Ammon's horn (tissue), 1 donor: ENCODE data around the gene CTNND2.
A peak's percentile ranks its signal among the peaks of the same experiment; 100 is the strongest.

Source experiments
- DNase-seq: peaks from one replicate; pipeline ENCODE4 v3.0.0-alpha.2; 2016; ENCODE audit warnings: low spot score

Gene CTNND2

DNA sequence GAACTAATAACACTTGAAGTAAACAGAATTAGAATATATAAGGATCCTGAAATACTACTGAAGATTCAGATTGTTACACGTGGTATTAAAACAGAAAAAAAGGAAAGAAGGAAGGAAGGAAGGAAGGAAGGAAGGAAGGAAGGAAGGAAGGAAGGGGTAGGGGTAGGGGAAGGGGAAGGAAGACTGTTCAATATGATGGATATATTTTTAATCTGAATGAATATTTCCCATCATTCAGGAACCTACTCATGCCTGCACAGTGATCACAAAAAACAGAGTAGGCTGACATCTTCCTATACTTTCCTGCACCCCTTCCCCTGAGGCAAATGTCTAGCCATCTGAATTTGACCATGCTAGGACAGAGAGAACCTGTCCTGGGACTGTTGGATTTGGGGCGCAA is 133.9 kb downstream of the CTNND2 start:
- DNase-seq: no peak

DNA sequence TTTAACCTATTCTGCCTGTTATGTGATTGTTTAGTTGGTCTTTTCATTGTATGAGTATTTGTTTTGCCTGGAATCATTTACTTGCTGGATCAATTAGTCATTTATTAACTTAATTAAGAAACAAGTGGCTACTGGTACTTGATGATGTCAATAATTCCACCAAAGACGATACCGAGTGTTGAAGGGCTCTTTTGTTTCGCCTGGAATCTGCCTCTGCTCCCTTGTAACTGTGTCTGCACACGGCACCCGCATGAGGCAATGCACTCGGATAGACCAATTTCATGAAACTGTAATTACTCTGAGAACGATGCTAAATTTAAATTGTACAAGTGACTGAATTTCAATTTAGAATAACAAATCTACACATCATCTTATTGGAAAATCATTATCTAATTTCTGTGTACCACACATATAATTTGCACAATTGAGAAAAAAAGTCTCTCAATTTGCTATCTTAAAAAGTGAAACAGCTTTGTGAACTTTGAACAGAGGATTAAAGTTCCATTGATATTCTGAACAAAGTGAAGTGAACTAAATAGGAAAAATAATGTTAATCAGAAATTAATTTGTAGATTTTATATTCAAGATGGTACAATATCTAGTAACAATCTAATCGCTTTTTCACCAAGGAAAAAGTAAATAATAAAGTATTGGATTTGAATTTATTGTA is 143.2 kb downstream of the CTNND2 start:
- DNase-seq: peak; percentile 16

DNA sequence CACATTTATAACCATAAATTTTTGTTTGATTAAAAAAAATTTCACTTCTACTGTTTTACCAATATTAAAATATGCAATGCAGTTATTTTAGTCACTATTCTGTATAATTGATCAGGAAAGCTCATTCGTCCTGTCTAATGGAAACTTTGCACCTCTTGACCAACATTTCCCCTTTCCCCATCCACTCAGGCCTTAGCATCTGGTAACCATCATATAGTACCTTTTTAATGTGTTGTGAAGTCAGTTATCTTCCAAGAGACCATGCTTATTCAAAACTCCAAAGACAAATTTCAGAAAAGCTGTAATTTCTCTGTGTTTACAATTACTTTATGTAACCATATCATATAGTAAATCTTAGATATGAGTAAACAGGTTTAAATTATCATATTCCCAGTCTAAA is 145.9 kb downstream of the CTNND2 start:
- no peak for DNase-seq

DNA sequence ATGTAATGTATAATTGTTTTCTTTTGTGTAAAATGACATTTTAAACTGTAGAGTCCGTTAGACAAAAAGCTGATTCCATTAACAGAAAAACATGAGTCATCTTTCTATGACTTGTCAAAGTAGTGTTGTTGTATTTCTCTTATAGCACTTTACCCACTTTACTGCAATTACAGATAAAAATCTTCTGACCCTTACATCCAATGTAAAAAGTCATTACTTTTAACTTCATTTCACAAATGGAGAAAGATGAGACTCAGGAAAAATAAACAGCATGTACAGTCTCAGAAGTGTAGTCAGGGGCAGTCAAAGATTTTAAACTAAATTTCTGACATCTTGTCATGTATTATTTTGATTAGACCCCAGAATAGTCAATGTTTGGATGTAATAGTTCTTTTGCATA is 146.6 kb downstream of the CTNND2 start:
- DNase-seq: no peak

DNA sequence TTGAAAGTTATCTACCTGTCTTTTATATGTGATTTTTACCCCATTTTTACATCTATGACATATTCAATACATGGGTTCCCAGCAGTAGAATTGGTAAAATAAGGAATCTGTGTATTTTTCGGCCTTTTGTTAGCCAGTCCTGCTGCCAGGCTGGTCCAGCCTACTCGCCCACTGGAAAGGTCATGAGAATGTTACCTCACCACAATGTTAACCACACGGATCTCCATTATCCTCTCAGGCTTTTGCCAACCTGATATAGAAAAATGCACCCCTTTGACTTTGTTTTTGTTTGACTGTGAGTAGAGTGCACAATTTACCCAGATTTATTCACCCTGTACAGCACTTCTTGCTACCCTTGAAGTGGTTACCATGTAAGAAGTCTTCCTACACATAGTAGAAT is 167.2 kb downstream of the CTNND2 start:
- DNase-seq: no peak

DNA sequence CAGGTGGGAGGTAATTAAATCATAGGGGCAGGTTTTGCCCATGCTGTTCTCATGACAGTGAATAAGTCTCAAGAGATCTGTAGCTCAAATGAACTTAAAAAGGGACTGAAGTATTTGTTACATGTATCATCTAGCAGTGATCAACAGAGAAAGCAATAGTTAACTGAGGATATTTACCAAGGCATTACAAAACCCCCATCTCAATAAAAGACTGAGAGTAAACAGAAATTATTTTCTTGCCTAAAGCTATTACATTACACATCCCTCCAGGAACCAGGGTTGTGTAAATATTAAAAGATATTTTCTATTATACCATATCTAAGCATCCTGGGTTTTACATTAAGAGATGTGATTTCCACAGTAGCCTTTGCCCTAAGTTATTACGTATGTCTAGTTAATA is 169.9 kb downstream of the CTNND2 start:
- DNase-seq: no peak

DNA sequence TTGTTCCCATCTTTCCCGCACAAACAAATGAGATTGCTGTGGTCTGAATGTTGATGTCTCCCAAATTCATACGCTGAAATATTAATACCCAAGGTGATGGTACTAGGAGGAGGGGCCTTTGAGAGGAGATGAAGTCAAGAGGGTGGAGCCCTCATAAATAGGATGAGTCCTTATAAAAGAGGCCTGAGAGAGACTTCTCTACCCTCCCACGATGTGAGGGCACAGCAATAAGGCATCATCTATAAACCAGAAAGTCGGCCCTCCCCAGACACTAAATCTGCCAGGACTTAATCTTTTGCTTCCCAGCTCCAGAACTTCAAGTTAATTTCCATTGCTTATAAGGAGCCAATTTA is 170.4 kb downstream of the CTNND2 start:
- no peak for DNase-seq

DNA sequence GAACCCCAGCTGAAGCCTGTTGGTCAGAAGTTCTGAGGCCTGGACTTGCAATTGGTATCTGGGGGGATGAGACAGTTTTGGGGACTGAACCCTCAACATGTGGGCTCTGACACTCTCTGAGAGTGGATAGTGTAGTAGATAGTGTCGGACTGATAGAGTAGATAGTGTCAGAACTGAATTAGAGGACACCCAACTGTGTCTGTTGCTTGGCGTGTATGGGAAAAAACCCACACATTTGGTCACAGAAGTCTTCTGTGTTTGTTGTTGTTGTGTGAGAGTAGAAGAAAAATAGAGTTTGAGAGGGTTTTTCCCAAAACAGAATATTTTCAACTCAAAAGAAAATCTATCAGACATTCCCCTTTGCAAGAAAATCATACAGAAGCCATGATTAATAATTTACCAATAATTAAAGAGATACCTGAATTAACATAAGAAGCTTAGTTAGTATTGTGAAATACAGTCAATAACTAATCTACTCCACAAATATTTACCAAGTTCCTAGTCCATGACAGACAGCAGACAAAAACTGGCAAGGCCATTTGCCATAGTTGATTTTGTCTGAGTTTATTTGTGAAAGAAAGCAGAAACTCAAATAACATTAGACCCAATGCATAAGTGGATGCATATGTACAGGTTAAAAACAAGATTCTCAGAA is 170.9 kb downstream of the CTNND2 start:
- no peak for DNase-seq

DNA sequence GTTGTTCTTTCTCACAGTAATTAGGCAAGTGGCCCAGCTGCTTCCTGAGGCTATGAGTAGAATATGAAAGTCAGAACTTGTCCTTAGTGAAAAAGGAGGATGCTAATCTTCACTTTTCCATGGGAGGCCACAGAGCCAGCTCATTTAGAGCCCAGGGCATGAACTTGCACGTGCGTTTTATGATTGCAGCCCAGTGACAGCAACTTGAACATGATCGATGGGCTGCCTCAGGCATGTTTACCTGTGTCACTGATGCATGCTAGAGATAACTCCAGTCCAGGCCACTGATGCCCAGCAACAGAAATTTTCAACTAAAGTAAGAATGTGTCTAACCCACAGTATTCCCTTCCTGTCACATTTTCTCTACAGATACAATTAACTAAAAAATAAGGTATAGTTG is 179.3 kb downstream of the CTNND2 start:
- no peak for DNase-seq

DNA sequence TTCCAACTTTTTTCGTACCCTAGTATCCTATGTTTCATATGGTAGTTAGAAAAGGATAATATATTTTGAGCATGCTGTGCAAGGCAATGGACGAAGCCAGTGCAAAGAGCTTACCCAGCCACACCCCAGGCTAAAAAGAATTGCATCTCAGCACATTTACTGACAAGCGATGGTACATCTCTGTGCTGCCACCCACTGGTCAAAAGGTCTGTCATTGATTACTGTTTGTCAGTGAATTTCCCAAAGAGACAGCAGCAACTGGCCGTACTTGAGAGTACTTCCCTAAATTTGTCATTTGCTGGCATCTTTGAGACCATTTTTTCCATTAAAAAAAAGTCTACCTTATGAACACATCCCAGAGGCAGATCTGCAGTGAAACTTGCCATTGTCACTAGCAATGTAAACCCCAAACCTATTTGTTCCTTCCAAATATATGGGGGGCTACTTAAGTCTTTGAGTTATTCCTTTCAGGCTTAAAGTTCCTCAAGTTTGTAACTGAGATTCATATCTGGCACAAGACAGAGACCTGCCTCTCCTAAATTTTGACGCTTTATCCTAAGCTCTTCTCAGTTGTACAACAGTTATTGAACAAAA is 184.3 kb downstream of the CTNND2 start:
- DNase-seq: peak; percentile 91

DNA sequence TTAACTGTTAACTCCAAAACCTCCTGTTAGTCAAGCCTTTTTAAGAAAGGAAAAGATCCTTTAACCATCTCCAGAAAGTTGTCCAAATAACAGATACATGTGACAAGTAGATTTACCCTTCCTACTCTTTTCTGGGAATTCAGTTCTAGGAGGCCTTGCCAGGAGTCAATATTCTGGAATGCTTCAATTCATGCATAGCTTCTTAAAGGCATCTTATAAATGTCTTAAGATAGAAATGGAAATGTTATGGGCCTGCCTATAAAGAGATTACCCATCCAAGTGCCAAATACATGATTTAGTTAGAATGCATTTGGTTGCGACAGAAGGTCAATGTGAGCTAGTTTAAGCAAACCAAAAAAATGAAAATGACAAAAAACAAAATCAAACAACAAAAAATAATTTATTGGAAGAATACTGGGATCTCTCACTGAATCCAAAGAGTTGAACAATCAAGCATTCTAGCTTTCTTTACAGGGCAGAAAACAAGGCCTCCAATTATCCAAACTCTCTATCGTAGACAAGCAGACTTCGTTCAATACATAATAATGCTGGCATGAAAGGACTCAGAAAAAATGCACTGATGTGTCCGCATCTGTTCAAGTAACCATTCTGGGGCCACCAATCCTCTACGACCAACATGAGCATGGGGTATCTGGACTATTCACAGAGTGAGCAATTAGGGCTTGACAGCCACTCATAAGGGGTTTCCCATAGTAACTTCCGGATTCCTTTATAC is 188.6 kb downstream of the CTNND2 start:
- DNase-seq: no peak

DNA sequence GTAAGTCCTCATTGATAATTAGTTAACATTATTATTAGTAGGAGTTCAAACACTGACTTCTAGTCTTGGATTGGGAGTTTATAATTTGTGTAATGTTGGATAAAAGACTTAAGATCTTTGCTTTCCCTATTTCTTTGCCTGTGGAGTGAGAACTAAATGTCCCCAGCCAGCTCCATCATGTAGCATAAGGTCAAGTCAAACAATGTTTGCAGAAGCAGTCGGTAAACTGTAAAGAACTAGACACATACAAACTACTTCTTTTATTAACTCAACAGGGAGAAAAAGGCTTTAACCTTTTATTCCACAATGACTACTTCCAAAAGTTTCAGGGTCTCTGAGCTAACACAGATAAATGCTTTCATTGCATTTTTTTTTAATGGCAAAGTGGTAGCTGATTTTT is 192.3 kb downstream of the CTNND2 start:
- DNase-seq: no peak

DNA sequence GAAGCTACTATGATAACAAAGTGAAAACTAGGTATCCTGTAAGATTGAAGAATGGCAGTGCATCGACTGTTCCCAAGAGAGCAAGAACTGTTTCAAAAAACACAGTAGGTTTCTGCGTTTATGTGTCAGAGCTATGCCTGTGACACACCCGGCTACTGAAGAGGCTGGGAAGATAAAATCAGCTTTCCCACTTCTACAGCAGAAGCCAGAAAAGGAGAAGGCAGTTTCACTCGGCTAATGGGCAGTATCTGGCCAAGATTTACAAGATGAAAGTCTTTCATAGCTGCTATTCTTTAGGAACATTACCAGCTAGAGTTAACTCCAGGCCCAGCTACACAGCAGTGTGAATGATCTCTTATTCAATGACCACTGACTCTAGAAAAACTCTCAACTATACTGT is 195.2 kb downstream of the CTNND2 start:
- DNase-seq: no peak

DNA sequence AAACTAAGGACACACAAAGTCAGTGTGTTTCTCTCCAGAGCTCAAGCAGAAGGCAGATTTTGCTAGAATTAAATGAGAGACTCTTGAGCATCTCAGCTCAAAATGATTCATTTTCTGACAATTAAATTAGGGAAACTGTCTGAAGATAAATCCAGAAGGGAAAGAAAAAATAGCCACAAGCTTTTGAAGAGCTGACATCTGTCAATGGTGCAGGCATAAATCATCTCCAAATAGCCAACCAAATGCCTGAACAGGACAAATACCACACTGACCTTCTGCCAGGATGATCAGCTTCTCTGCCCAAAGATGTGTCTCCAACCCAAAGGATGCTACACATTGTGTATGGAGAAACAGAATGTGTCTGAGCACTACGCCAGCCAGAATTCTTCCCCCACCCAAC is 199.3 kb downstream of the CTNND2 start:
- DNase-seq: no peak

DNA sequence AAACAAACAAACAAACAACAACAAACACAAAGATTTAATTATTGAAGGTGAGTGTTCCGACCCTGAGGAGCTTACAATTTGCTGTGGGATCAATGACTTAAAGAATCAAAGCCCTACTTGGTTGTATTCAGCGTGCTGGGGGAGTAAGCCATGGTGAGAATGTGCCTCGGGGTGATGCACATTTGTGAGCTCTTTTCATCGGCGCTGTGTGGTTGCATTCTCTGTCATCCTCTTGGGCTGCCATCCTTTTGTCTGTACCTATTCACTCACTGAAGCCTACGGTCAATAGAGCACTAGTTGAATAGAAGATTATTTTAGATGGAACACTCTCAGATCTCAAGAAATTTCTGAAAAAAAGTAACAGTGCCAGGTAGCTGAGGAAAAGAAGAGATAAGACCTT is 203.9 kb downstream of the CTNND2 start:
- no peak for DNase-seq

DNA sequence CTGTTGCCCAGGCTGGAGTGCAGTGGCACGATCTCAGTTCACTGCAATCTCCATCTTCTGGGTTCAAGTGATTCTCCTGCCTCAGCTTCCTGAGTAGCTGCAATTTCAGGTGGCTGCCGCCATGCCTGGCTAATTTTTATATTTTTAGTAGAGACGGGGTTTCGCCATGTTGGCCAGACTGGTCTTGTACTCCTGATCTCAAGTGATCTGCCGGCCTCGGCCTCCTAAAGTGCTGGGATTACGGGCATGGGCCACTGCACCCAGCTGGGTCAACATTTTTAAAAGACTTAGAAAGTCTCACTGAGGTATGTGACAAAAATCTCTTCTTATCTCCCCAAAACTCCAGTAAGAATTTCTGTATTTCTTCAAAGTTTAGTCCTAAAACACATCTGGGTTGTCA is 211.6 kb downstream of the CTNND2 start:
- no peak for DNase-seq

DNA sequence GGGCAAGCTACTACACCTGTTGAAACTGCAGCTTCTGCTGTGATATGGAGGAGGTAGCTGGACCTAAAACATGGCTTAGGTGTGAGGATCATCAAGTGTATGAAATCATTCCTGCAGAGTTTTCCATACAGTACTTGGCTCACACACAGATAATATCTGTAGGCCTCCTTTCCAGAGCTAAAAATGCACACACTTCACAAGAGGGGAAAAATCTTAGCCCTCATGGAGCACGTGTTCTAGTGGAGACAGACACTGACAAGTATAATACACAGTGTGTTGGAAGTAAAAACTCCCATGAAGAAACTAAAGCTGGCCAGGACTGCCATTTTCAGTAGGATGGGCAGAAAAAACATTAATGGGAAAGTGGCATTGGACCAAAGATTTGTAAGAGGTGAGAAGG is 216.7 kb downstream of the CTNND2 start:
- no peak for DNase-seq

DNA sequence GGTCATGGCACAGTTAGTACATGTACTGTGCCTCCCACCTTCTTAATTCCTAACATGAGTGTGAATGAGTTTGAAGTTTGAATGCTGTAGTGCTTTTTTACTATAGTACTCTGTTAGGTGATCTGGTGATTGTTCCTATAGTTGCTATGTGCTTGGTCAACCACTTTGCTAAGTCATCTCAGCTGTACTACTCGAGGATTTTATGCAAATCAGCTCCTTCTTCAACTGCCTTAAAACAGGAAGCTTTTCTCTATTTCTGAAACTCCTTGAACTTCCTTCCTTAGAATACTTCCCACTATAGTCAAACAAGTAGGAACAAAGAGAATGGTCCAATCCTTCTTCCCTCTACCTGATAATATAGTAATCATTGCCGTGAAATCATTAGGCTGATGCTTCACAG is 219.6 kb downstream of the CTNND2 start:
- DNase-seq: no peak

DNA sequence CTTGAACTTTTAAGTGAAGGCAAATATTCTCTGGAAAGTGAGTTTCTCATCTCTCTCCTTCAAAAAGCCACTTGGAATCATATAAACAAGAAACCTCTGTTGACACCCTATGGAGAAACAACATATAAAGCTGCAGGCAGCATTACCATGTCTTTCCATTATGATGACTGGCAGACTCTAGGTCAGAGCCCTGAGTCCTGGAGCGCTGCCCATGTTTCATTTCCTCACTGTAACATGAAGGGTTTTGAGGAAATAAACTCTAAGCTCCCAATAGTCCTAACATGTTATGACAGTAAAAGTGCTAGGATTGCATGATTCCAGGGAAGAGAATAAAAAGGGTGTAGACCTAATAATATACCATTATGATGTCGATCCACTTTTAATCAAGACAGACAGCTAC is 220.6 kb downstream of the CTNND2 start:
- peak; percentile 30 for DNase-seq

DNA sequence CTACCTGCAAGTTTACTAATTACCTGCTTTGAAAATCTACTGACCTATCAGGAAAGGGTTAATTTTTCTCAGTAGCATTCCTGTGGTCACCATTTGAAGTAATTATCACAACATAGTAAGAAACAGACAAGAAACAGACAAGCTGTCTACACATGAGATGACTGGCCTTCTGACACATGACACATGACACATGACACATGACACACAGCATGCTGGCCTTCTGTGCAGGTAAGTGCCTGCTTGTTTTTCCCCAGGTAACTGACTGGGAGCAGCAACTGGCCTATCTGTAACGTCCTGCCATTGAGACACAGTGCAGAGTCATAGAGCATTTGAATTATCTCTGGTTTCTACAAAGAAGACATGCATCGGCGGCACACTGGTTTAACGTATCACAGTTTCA is 222.4 kb downstream of the CTNND2 start:
- no peak for DNase-seq

DNA sequence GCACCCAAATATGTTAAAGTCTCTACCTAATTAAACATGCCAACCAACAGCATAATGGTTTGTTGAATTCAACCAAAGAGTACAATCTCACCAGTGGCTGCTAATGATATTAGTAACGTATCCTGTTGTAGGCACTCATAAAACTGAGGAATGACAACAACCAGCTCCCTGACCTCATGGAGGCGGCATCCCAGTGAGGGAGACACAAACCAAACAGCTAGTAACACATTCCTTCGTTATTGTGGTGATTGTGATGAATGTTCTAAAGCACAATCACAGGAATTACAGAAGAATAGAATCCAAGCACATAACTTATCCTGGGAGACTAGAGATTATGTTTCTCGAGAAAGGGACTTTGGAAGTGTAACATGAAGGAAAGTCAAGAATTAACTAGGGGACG is 224.6 kb downstream of the CTNND2 start:
- no peak for DNase-seq

DNA sequence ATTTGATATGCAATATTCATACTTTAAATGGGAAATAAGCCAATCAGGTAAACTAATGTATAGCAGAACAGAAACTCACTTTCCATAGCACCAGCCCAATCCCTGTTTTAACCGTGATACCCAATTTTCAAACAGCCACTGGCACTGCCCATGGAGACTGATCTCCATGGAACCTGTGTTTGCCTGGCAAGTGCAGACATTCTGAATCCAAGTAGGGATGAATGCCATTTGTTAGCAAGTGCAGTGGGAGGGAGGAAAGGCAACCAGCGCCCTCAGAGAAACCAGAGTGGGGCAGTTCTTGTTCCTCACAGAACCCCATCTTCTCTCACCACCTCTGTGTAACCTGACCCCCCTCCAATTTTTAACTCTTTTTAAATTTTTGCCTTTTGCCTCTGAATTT is 229.1 kb downstream of the CTNND2 start:
- peak; percentile 50 for DNase-seq

DNA sequence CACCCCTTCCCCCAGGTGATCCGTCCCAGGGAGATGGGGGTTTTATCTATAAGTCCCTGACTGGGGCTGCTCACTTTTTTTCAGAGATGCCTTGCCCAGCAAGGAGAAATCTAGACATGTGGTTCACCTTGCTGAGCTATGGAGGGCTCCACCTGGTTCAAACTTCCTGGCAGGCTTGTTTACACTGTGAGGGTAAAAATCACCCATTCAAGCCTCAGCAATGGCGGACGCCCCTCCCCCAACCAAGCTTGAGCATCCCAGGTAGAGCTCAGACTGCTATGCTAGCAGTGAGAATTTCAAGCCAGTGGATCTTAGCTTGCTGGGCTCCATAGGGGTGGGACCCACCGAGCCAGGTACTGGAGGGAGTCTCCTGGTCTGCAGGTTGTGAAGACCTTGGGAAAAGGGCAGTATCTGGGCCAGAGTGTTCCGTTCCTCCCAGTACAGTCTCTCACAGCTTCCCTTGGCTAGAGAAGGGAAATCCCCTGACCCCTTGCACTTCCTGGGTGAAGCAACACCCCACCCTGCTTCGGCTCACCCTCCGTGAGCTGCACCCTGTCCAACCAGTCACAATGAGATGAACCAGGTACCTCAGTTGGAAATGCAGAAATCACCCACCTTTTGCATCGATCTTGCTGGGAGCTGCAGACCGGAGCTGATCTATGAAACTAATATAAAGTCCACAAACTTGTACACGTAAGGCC is 231.7 kb downstream of the CTNND2 start:
- no peak for DNase-seq
